AG04449 (cell line): Measurements from ENCODE around the gene RHOD.

Source experiments
- CTCF ChIA-PET: fragments of 350-600 bp; formaldehyde crosslinking; extraction: SDS; loops from one replicate; lab custom pipeline; 2021; ENCODE audit warnings: antibody characterized with exemption; lab: Yijun Ruan, JAX
- POLR2A ChIA-PET: fragments of 400-600, 350-600 bp; formaldehyde crosslinking; extraction: SDS; loops from one replicate; lab custom pipeline; 2020; ENCODE audit warnings: antibody characterized with exemption, inconsistent platforms; lab: Yijun Ruan, JAX
- DNase-seq: peaks from one replicate; pipeline ENCODE4 v3.0.0-alpha.2; 2010; ENCODE audit warnings: low read depth, low spot score
- H3K4me3 ChIP-seq: 2 replicates; pipeline ENCODE4 v1.5.1; 2011; ENCODE audit warnings: low read depth, mild to moderate bottlenecking, control low read depth, low read length
- TF ChIP-seq, protein P1 (sequence below): IDR thresholded peaks from one replicate; pipeline ENCODE4 v1.5.1; 2011; ENCODE audit warnings: mild to moderate bottlenecking, moderate library complexity, low read length, control low read depth, inconsistent platforms; ENCODE audit not compliant: insufficient read depth; ENCODE audit errors: missing control alignments

RHOD gene

GRCh38 chr11:67105964-67106363 is 49.3 kb downstream of the RHOD start:
- CTCF ChIA-PET, result interaction anchor here (1.8 kb wide), 1 partner anchor 13 kb away, joined by 7 read pairs; the partner anchor contains the start of gene KDM2A
- TF ChIP-seq, protein P1, sequence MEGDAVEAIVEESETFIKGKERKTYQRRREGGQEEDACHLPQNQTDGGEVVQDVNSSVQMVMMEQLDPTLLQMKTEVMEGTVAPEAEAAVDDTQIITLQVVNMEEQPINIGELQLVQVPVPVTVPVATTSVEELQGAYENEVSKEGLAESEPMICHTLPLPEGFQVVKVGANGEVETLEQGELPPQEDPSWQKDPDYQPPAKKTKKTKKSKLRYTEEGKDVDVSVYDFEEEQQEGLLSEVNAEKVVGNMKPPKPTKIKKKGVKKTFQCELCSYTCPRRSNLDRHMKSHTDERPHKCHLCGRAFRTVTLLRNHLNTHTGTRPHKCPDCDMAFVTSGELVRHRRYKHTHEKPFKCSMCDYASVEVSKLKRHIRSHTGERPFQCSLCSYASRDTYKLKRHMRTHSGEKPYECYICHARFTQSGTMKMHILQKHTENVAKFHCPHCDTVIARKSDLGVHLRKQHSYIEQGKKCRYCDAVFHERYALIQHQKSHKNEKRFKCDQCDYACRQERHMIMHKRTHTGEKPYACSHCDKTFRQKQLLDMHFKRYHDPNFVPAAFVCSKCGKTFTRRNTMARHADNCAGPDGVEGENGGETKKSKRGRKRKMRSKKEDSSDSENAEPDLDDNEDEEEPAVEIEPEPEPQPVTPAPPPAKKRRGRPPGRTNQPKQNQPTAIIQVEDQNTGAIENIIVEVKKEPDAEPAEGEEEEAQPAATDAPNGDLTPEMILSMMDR, result no peak
- no peak for DNase-seq
- POLR2A ChIA-PET, result no interaction called here
- H3K4me3 ChIP-seq, result no peak overlapping the region

GRCh38 chr11:67111261-67111660 is 54.6 kb downstream of the RHOD start:
- TF ChIP-seq, protein P1, result no peak
- no peak overlapping the region for H3K4me3 ChIP-seq
- no peak for DNase-seq
- POLR2A ChIA-PET, result no interaction called here
- CTCF ChIA-PET, result interaction anchor here (1.0 kb wide), 1 partner anchor 30 kb away, joined by 4 read pairs; no protein-coding TSS in a partner anchor

- DNase-seq, result no peak
- ChIA-PET POLR2A (no interaction called here), CTCF (interaction anchor here (1.1 kb wide), 1 partner anchor 9 kb away, joined by 3 read pairs; no protein-coding TSS in a partner anchor)
- H3K4me3 ChIP-seq, result no peak overlapping the region
- TF ChIP-seq, protein P1, result no peak
Measured at GRCh38 chr11:67113231-67113721, 56.6 kb downstream of the RHOD start.

DNA sequence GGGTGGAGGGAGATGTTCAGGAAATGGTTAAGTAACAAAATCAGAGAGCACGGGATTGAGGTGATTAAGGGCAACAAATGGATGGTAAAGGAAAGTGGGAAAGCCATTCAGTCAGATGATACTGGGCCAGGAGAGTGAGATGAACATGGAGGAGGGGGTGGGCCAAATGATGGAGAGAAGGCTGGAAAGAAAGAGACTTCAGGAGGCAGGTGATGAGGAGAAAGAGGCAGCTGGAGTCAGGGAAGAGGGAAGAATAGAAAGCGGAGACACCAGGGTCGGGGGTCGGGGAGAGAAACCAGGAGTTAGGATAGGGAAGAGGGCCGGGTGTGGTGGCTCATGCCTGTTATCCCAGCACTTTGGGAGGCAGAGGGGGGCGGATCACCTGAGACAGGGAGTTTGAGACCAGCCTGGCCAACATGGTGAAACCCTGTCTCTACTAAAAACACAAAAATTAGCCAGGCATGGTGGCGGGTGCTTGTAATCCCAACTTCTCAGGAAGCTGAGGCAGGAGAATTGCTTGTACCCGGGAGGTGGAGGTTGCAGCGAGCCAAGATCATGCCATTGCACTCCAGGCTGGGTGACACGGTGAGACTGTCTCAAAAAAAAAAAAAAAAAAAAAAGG is 57.7 kb downstream of the RHOD start:
- CTCF ChIA-PET, result no interaction called here
- TF ChIP-seq, protein P1, result no peak
- POLR2A ChIA-PET, result no interaction called here
- no peak for DNase-seq
- H3K4me3 ChIP-seq, result no peak overlapping the region

DNA sequence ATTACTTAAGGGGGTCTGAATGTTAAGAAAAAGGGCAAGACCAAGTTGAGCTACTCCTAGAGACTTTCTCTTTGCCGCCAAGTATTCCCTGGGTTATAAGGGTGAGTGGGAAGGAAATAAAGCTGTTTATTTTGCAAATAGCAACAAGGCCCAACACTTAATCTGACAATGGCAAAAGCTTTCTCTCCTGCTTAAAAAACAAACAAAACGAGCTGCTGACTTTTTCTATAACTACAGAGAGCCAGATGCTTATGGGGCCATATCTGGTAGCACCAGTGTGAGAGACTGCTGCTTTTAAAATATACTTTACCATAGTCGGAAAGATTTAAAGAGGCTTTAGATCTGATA is 60.1 kb downstream of the RHOD start:
- ChIA-PET POLR2A (no interaction called here), CTCF (interaction anchor here (0.8 kb wide), 1 partner anchor 40 kb away, joined by 3 read pairs; no protein-coding TSS in a partner anchor)
- no peak overlapping the region for H3K4me3 ChIP-seq
- TF ChIP-seq, protein P1, result no peak
- no peak for DNase-seq

- POLR2A ChIA-PET, result no interaction called here
- TF ChIP-seq, protein P1, result no peak
- CTCF ChIA-PET, result interaction anchor here (0.7 to 1.5 kb wide), 3 partner anchors 36 to 73 kb away, joined by 3 read pairs; no protein-coding TSS in a partner anchor
- no peak for DNase-seq
- H3K4me3 ChIP-seq, result no peak overlapping the region
Measured at GRCh38 chr11:67117176-67117575, 60.5 kb downstream of the RHOD start.
